Stimulated activated CD4-positive, alpha-beta T cell treated with anti-CD3 and anti-CD28 coated beads, Interleukin-1b, Interleukin-23, amount 100 ng/mL, for 4 hours (primary cell): ENCODE results near the gene CDC42.

Experiments
- DNase-seq, 2 donors: peaks; one replicate each; pipeline ENCODE4 v3.0.0-alpha.2; 2020; ENCODE audit warnings: low read depth in 2 of 2

CDC42 gene

DNA sequence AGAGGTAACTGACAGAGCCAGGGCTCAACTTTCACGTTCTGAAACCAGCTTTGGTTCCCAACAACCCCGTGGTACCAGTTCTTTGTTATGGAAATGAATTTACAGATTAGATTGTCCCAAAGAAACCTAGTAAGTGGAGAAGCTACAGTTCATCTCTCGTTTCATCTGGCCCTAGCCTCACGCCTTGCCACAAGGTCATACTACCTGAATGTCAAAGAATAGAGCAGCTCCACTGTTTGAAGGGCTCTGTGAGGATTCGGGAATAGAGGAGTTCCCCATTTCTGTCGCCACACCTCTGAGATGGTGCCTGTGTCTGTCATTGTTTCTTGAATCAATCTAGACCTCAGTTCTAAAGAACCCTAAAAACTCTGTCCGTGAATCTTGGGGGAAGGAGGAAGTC lies 15.0 kb upstream of the CDC42 start:
- DNase-seq: no peak

DNA sequence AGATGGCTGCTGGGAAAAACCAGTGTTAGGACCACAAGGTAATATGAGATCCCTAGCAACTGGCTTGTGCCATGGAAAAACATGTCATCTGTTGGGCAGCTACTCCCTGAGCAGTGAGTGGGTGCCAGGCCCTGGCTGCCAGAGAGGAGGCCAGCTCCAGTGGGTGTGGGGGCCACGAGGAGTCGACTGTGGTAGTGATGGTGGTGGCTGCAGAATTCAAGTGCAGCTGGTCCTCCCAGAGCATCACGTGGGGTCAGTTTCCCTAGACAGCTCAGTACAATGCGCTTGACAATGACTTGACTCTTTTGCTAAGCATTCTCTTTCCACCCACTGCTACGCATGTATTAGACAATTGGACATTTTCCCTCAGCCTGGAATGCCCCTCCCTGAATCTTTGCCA lies 14.5 kb upstream of the CDC42 start:
- DNase-seq: no peak

DNA sequence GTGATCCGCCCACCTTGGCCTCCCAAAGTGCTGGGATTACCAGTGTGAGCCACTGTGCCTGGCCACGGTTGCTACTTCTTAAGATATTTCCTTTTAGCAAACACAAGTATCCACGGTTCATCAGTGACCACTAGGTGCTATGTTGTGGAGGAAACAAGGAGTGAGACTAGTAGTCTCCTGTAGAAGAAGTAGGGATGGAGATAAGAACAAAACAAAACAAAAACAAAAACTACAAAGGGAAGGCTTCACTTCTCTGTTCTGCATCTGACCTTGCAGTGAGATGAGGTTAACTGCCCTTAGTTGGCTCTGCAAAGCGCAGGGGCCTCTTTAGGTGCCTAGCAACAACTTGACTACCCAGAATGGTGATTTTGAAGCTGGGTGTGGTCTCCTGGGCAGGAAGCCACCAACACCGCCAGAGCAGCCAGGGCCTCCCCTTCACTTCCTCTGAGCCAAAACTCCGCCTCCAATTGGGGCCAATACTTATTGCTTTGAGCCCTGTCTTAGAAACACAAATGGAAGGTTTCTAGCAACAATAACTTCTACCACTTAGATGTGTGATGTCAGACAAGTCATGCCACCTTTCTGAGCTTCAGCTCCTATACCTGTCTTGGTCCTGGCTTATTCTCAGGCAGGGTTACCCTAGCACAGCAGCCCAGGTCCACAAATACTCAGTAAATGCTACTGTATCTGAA lies 12.8 kb upstream of the CDC42 start:
- DNase-seq: peak; percentile 58 to 73

DNA sequence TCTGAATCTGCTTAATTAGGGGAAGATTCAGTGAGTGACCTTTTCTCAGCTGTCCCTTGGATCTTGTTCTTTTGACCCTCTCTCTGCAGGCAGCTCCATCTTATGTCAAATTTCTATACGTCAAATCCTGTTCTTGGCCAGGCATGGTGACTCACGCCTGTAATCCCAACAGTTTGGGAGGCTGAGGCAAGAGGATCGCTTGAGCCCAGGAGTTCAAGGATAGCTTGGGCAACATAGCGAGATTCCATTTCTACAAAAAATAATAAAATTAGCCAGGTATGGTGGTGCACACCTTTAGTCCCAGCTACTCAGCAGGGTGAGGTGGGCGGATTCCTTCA lies 12.3 kb upstream of the CDC42 start:
- no peak for DNase-seq

DNA sequence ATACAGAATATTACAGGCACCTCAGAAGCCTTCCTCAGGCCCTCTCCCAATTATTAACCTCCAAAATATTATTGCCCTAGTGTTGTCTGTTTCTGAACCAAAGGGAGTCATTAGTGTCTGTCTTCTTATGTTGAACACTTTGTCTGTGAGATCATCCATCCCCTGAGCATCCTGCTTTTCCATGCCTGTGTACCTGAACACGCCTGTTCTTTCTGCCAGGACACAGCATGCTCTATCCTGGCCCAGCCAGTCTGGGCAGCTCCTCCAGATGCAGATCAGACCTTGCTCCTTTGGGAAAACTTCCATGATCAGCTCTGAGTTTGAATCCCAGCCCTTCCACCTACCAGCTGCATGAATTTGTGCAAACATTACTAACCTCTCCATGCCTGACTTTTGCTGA lies 11.0 kb upstream of the CDC42 start:
- DNase-seq: no peak

DNA sequence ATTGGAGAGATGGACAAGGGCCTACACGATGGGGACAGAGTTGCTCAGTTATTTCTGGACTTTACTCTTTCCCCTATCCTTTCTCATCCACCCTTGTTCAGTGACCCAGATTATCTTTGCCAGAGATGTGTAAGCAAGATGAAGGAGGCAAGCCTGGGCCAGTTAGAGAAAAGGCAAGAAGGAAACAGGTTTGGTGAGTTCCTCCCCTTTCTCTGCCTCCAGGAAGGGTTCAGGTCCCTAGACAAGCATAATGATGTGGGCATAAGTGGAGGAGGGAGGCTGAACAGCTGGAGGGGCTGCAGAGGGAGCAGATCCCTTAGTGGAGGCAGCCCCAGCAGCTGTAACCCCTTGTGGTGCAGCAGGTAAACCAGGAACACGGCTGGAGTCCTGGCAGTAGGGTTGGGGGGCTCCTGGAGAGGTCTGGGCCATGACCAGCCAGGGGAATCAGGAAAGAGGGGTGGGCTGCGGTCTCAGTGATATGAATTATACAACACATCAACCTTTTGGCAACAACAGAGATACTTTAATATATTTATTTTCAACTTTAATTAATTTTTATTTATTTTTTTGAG lies 9.2 kb upstream of the CDC42 start:
- DNase-seq: no peak

DNA sequence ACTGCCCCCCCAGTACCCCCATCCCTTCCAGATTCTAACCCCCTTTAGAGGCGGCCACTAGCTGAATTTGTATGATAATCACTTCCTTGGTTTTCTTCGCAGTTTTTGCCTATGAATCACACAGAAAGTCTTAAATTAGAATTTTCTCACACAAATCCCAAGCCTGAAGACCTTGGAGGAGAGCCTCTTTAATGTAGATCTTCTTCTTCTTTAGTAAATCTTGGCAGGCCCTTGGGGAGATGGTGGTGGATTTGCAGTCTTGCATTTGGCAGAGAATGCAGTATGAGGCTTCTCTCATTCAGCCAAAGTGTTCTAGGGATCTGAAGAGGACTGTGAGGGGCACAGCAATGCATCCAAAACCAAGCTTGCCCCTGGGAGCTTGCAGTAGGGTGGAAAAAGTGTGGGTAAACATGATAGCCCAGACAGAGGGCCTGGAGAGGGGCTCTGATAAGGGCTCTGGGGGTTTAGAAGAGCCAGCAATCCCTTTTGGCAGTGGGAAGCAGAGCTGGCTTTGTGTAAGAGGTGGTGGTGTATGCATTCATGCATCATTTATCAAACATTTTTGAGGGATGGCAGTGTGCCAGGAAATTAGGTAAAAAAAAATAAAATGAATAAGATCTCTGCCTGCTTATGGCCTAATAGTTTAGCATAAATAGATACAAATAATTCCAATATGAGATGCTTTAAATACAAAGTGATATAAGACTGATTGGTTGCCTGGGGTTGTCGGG lies 7.7 kb upstream of the CDC42 start:
- no peak for DNase-seq

DNA sequence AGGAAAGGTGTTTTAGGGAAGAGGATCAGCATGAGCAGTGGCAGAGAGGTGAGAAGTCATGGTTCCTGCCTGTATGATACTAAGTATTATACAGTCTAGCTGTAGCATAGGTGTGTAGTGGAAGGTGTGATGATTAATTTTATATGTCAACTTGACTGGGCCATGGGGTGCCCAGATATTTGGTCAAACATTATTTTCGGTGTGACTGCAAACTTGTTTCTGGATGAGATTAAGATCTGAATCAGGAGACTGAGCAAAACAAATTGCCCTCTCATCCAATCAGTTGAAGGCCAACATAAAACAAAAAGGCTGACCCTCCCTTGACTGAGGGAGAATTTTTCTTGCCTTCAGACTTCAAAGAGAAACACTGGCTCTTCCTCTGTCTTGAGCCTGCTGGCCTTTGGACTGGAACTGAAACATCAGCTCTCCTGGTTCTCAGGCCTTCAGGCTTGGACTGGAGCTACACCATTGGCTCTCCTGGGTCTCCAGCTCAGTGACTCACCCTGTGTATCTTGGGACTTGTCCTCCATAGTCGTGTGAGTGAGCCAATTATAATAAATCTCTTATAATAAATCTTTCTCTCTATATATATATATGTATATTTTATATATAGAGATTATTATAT lies 6.8 kb upstream of the CDC42 start:
- DNase-seq: no peak

DNA sequence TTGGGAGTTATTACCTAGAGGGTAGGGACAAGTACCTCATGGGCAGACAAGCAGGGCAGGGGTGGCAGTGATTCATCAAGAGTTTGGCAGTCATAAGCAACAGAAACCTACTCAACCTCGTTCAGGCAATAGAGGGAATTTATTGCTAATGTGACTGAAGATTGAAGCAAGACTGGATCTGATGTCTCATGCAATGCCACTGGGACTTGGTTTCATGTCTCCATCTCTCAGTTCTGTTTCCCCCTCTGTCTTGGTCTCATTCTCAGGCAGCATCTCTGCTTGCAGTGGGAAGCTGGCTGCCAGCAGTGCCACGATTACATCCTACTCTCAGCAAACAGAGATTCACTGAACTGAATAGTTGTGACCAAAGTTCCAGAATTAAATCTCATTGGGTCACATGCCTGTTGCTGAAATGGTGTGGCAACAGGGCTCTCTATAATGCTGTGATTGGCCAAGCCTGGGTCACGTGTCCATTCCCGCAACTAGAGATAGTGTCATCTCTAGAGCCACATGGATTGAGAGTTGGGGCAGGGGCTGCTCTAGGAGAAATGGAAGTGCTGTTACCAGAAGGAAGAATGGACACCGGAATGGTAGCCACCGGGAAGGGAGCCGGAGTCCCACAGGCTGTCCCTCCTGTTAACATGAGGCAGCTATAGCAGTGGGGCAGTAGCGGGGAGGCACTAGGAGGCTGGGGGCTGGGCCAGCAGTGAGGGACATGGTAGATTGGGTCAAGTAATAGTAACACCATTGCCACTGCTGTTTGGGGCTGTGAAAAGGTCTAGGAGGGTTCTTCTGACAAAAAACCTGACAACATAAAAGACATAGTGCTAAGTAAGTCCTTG lies 3.9 kb upstream of the CDC42 start:
- no peak for DNase-seq

DNA sequence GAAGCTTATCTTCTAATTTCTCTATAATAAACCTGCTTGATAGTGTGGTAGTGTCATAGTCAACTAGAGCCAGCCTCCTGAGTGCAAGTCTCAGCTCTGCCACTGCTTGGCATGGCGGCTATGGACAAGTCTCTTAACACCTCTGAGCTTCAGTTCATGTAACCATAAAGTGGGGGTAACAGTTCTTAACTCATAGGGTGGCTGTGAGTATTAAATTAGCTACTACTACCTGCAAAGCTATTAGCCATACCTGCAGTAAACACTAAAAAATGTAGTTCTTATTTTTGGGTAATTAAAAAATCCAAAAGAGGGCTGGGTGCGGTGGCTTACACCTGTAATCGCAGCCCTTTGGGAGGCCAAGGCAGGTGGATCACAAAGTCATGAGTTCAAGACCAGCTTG lies 2.2 kb upstream of the CDC42 start:
- no peak for DNase-seq

DNA sequence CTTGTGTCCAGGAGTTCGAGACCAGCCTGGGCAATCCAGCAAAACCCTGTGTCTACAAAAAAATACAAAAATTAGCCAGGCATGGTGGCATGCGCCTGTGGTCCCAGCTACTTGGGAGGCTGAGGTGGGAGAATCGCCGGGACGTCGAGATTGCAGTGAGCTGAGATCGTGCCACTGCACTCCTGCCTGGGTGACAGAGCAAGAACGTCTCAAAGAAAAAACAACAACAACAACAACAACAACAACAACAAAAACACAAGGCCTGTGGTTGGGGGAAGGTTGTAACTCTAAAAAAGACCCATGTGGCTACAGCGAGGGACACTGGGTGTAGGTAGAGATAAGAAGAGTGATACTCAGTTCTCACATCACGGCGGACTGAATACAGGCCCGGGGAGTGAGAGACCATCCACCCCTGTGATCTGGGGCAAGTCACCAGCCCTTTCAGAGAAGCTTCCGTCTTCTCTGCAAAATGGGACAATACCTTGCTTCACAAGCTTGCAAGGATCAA lies 848 bp upstream of the CDC42 start:
- DNase-seq: no peak

DNA sequence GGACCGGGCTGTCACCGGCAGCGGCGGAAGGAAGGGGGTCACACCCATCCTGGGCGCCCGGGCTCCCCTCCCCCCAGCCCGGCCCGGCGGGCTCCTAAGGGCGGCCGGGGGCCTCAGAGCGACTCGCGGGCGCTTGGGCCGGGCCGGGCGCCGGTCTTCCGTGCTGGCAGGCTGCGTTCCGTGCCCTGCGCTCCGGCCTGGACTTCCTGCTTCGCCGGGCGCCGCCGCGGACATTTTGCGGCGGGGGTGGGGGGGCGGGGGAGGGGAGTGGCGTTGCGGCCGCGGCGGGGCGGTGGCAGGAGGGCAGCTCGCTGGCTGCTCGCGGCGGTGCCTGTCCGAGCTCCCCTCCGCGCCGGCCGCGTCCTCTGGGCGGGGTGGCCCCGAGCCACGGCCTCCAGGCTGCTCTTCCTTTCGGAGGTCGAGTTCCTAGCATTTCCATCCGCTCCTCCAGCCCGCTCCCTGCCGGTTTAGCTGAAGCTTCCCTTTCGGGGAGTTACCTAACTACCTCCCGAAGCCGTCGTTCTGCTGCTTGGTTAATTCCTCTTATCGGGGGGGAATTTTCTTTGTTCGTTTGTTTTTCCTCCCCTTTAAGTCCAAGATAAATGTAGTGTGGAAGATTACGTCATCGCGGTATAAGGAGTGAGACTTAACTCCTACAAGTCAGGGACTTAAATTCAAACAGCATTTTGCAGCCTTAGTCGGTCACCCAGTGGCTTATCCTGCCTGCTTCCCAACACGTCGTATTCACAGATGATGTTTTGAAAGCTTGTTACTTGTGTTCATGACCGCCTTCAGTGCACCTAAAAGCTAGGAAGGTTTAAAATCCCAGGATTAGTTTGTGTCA lies 730 bp downstream of the CDC42 start:
- DNase-seq: peak in 1 of 2 donors; percentile 29

DNA sequence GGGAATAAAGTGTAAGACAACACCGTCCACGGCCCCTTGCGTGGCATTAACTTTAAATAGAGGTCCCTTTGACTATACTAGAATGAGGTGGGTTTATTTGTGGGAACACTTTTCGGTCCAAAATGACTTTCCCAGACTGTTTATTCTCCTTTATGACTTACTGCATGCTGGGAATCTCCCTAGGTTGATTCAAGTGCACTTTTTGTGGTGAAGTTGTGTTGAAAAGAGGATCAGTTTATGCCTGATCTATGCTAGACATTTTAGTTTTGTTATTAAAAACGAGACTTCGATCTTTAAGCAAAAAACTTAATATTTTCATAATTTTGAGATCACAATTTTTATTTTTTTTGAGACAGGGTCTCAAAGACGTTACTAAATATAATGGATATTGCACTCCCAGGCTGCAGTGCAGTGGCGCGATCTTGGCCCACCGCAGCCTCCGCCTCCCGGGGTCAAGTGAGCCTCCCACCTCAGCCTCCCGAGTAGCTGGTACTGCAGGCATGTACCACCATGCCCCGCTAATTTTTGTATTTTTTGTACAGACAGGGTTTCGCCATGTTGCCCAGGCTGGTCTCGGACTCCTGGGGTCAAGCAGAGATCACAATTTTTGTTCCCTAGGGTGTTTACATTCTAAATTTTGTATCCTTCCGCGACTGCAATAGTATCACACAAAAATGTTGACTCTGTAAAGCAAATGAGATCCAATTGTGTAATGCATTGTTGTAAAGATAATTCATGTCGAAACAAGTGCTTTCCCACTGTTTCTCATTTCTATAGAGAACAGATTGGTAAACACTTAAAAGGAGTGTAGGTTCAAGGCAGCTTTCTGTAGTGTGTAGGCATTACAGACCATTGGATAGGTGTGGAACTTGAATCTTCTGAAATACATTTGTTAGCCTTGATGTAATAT lies 1.6 kb downstream of the CDC42 start:
- DNase-seq: no peak

DNA sequence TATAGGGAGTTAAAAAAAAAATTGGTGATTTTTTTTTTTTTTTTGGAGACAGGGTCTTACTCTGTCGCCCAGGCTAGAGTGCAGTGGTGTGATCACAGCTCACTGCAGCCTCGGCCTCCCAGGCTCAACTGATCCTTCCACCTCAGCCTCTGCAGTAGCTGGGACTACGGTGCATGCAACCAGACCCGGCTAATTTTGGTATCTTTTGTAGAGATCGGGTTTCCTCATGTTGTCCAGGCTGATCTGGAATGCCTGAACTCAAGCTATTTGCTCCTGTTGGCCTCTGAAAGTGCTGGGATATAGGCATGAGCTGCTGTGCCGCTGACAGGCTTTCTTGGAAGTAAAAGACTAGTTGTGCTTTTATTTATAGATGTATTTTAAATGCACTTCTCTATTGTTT lies 3.0 kb downstream of the CDC42 start:
- DNase-seq: no peak

DNA sequence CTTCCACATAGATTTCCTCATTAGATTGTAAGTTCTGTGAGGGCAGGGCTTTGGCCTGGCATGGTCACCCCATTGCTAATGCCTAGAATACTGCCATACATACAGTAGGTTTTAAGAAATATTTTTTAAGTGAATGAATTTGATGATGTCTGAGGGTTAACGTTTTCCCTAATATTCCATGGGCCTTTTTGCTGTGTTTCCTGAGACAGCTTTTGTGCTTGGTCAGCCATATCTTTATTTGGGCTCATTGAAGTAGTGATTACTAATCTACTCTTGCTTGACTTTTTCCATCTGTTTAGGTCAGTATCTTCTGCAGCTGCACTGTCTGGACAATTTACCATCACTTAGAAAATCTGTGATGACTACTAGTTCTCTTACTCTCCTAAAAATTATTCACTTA lies 3.5 kb downstream of the CDC42 start:
- no peak for DNase-seq

DNA sequence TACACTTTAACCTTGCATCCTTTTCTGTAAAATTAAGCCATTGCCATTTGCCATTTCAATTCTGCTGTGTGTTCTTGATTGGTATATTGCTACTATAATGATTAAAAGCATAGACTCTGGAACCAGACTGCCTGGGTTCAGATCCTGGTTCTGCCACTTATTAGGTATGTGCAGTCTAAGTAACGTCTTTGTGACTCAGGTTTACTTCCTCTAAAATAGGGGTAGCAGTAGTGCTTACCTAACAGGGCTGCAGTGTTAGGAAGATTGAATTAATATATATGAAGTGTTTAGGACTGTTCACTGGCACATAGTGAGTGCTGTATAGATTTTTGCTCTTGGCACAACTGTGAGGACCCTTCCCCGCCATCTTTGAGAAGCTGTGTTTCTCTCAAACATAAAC lies 4.4 kb downstream of the CDC42 start:
- DNase-seq: no peak

DNA sequence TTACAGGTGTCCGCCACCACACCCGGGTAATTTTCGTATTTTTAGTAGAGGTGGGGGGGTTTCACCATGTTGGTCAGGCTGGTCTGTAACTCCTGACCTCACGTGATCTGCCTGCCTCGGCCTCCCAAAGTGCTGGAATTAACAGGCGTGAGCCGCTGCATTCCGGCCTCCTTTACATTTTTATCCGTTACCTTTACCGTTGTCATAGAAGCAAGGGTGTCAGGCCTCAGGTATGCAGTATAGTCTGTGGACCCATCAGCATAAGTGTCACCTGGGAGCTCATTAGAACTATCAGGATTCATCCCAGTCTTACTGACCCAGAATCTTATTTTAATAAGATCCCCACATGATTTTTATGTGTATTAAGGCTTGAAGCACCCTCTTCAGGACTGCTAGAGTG lies 5.4 kb downstream of the CDC42 start:
- no peak for DNase-seq

DNA sequence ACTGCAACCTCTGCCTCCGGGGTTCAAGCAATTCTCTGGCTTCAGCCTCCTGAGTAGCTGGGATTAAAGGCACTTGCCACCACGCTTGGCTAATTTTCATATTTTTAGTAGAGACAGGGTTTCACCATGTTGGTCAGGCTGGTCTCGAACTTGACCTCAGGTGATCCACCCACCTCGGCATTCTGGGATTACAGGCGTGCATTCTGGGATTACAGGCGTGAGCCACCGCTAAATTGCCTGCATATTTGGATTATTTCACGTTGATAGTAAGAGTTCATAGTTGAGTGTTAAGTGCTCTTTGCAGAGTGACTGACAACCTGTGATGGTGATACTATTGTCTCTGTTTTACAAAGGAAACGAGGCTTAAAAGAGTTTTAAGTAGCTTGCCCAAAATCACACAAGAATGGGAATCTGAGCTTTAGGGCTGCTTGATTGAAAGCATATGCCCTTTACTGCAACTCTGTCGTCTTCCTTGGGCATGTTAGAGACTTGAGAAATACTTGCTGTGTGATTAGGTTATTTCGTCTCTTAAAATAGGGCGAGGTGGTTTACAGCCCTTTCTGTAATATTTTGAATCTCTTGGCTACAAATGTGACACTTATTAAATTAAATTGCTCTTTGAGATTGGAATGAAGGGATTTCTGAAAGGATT lies 12.4 kb downstream of the CDC42 start:
- DNase-seq: no peak

DNA sequence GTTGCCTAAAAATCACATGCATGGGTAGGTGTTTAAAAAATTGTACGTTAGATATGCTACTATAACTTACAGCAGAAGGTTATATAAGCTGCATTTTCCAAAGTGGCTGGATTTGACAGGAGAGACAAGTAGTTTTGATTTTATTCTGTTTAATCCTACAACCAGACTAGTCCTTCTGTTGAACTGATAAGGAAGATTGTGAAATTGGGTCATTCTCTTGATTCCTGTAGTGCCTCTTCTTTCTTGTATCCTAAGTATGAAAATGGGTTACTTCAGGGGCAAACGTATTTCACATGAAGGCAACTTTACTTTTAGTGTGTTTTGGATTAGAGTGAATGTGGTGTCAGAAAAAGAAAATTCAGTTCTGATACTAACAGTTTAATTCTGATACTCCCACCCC lies 19.0 kb downstream of the CDC42 start:
- DNase-seq: no peak
